CD4-positive, alpha-beta T cell treated with Interleukin-17A for 4 hours (primary cell): ENCODE data around the gene A4GALT.

Experiments
- DNase-seq: peaks from one replicate; pipeline ENCODE4 v3.0.0-alpha.2; 2020; ENCODE audit warnings: mixed read lengths

Gene A4GALT

DNA sequence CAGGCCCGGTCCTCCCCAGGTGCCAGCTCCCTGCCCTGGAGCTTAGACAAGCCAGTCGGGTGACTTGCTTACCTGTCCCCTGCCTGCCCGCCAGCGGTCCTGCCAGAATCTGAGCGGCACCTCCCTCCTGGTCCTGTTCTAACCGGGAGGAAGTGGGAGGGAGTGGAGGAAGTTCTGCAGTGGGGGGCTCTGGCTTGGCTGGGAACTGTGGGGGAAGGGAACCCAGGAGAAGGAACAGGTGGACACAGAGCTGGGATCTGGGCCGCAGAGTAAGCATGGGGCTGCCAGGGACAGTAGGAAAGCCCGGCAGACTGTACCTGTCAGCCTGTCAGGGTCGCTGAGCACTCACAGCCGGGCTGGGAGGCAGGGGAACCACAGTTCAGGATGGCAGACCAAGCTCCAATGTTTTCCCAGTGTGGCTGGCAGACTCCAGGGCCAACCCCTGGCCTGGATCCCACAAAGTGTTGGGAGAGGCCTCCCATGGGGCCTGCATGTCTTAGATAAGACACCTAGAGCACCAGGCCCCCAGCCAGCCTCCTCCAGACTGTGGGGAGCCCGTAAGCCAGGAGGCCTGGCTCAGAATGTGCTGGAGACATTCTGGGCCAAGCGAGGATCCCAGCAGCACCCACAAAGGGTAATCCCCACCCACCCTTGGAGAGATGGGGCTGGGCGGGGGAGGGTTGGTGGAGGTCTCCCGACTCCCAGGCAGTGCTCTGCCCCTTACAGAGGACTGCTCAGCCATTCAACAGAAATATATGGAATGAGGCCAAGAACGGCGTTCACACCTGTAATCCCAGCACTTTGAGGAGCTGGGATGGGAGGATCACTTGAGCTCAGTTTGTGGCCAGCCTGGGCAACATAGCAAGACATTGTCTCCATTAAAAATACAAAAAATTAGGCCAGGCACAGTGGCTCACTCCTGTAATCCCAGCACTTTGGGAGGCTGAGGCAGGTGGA, 73.8 kb downstream of the A4GALT start:
- DNase-seq: no peak

DNA sequence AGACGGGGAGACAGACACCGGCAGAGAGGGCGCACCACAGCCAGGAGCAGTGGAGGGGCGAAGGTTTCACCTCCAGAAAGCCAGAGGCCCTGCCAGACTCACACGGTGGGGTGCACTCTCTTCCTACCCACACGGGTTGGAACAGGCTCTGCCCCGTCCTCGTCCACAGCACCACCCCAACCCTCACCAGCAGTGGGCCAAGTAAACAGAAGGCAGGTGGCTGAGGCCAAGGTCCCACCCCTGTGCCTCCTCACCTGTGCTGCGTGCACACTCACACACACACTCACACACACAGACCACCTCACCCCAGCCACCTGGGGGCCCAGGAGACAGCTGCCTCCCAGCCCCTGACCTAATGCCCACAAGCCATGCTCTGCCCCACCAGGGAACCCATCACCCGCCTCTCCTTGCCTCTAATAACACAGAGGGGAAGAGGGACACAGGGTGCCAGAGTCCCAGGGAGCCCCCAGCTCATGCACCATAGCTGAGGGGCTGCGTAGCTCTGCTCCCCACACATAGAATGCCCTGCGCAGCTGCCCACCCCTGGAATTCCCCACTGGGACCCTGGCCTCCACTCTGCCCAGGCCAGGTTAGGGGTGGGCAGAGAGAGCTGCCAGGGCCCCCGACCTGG, 74.6 kb downstream of the A4GALT start:
- no peak for DNase-seq

DNA sequence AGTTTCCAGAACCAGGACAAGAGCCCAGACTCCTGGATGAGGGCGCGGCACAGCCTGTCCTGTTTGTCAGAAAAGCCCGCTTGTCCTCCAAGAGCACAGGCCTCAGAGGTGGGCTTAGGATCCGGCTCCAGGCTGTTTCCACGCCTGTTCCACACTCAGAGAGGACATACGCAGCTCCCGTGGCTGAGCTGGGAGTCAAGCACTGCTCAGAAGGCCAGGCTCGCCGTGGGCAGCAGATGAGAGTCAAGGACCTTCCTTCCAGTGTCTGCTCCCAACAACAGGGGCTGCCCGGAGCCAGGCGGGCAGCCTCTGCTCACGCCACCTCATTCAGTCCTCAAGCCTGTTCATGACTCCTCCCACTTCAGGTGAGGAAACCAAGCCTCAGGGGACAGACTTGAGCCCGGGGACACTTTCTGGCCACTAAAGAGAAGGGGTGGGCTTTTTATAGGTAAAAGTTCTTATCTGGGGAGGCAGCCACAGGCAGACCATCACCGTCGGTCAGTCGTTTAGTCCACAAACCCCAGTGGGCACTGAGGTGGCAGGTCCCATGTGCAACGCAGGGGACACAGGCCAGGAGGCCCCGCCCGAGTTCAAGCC, 75.2 kb downstream of the A4GALT start:
- no peak for DNase-seq

DNA sequence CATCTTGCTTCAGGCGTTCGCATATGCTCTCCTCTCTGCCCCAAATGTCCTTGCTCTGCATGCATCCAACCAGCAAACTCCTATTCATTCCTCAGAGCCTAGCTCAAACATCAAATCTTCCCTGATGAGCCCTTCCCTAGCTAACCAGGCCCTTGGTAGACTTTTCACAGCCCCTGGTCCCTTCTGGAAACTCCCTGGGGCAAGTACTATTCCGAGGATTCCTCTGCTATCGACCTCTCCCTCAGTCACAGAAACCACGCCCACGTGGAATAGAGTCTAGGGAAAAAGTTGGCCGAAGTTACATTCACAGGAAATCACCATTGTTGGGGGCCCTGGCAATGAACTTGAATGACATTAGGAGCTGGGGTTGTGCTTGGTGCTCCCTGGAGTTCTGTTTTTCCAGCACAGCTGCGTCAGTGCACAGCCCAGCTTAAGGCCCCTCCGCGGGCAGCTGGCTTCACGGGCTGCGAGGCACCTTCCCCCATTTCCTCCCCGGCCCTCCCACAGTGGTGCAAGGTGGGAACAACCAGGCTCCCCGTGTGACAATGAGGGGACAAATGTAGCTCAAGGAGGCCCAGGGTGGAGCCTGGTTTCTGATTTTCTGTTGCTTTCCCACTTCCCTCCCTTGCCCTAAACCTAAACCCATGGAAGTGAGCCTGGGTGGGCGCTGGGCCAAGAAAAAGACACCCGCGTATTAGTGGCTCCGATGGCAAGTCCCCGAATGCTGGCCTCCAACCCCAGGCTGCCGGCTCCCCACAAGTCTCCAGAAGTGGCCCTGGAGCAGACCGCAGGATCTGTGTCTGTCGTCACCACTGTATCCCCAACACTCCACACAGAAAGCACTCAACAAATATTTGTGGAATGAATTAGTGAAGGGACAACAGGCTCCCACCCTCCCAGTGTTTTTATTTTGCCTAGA, 76.0 kb downstream of the A4GALT start:
- no peak for DNase-seq

DNA sequence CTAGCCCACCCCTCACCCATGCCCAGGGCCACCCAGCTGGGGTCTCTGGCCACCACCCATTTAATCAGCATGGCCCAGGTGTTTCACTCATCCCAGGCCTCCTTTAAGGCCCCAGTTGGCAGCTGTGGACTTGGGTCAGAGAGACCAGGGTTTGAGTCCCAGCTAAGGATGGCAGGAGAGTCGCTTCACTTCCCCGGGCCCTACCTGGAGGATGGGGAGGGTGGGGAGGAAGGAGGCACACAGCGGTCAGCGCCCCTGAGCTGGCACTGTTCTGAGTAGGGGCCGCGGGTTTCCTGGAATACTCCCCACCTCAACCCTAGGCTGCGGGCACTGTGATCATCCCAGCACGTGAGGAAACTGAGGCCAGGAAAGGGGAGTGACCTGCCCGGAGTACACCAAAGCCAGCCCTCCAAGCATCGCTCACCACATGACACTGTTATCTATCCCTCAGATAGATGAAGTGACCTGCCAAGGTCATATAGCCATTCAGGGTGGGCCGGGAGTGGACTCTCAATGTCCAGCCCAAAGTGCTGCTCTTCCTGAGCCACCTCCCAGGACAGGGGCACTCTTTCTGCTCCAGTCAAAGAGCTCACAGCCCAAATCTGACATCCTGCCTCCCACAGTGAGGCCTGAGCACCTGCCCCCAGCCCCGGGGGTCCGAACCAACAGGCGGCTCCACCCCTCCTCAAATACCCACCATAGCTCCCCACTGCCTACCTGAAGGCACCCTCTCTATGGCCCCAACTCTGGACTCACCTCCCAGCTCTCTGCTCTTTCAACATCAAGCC, 76.8 kb downstream of the A4GALT start:
- no peak for DNase-seq

DNA sequence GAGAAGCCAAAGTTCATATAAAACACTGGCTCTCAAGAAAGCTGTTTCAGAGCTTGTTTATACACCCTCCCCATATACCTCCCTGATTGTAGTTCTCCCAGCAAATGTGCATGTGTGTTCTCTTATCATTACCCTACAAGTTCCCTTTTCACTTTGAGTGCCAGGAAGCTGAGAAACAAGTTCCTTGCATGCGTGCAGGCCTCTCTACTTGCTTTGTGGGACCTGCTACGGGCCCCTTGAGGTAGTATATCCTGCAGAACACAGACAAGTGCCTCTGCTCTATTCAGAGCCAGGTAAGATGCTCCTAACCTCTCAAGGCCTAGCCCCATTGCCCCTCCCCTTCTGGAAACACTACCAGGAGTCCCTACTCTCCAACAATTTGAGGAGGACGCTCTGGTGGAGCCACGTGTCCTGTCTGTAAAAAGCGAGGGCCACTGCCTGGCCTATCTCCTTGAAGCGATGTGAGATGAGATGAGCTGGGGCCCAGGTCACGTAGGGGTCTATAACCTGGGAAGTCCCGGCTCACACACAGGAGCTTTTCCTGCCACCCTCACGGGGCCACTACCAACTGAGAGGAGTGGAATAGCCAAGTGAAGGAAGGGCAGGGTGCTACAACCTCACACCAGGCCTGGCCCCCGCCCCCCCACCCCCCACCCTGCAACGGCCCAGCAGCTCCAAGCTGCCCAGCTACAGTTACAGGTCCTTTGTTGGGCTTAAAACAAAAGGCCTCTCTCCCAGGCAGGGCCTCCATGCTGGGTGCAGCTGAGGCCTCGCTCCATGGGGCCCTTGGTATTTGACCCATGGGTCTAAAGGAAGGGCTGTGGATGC, 77.7 kb downstream of the A4GALT start:
- no peak for DNase-seq
